Epithelial cell of esophagus (primary cell): Measurements from ENCODE around the gene DDN.
A peak's percentile ranks its signal among the peaks of the same experiment; 100 is the strongest.

Experiments
- DNase-seq: peaks from one replicate; pipeline ENCODE4 v3.0.0; 2010; ENCODE audit warnings: low read depth
- H3K4me3 ChIP-seq: 2 replicates; pipeline ENCODE4 v1.5.1; 2011; ENCODE audit warnings: mild to moderate bottlenecking, low read length, control low read depth
- CTCF ChIP-seq: IDR thresholded peaks from 2 replicates; pipeline ENCODE4 v1.5.1; 2011; ENCODE audit warnings: low read depth, mild to moderate bottlenecking, low read length, control low read depth, inconsistent platforms; ENCODE audit not compliant: insufficient read depth; ENCODE audit errors: missing control alignments

The DDN gene

GRCh38 chr12:48961801-48962200, 37.4 kb downstream of the DDN start:
- no peak for DNase-seq
- no peak overlapping the region for H3K4me3 ChIP-seq
- TF ChIP-seq CTCF, result no peak

- no peak for TF ChIP-seq CTCF
- H3K4me3 ChIP-seq, result no peak overlapping the region
- DNase-seq, result no peak
Measured at GRCh38 chr12:48961331-48961730, 37.8 kb downstream of the DDN start.

DNA sequence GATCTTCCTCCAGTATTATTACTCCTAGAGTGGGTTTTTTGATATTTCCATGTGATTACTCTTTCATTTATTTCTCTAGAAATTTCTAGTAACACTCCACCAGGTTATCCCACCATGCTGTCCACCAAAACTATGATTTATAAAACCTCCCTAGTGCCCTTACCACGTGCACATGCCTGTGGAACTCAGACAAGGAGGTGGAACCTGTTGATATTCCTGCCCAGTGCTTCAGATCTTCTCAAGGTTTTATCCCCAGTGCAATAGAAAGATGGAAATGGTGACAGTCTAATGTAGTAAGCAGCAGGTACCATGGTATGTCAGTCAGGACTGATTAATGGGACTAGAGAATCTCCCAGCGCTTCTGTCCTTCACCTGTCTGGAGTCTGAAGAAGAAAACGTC, 38.3 kb downstream of the DDN start:
- no peak for DNase-seq
- H3K4me3 ChIP-seq, result no peak overlapping the region
- TF ChIP-seq CTCF, result no peak

GRCh38 chr12:48958049-48958388, 41.2 kb downstream of the DDN start:
- peak overlapping the region; percentile 93 for H3K4me3 ChIP-seq
- no peak for DNase-seq
- TF ChIP-seq CTCF, result no peak

DNA sequence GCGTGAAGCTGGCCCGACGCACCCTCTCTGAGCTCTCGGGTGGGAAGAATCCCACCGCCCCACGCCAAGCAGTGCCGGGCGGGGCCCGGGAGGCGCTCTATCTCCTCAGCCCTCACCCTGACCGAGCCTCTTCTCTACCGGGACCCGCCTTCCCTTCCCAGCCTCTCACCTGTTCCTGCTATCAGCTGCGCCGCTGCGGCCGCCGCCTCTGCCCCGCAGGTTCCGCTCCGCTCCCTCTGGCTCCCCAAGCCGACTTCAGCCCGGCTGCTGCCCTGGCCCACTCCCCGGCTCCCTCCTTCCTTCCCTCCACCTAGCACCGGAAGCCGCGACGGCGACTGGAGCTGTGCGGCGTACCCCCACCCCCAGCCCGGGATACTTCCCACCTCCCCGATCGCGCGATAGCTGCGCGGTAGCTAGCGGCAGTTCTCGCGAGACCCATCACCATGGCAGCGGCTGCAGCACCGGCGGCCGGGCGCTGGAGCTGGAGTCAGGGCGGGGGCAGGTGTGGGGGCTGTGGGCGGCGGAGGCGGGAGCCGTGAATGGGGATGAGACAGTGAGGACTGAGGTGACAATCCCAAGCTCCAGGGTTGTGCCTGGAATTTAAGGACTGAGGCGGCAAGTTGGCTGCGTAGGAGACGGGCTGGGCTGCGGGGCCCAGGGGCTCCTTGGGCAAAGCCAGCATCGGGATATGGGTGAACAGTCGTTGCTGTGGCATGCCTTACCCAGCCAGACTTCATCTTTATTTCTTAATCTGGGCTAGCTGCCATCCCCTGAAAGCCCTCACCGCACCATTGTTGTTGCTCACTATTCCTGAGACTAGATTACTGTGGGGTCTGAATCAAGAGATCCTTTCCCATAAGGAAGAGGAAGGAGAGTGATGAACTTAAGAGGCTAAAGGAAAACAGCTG, 41.8 kb downstream of the DDN start, which contains the start of gene ARF3:
Gene ARF3 (minus strand): TSS at position 347 of the 908 bp plus-strand sequence. CDS start 16,392 bp downstream, outside the sequence.
- DNase-seq, result peak; percentile 94
- peak within 1 kb of the TSS; percentile 93 for H3K4me3 ChIP-seq
- no peak for TF ChIP-seq CTCF

- peak; percentile 98 for DNase-seq
- no peak for TF ChIP-seq CTCF
- H3K4me3 ChIP-seq, result peak overlapping the region; percentile 93
Measured at GRCh38 chr12:48956279-48957140, 42.7 kb downstream of the DDN start.
